ENCODE measurements around the gene CDO1.

The CDO1 gene

DNA sequence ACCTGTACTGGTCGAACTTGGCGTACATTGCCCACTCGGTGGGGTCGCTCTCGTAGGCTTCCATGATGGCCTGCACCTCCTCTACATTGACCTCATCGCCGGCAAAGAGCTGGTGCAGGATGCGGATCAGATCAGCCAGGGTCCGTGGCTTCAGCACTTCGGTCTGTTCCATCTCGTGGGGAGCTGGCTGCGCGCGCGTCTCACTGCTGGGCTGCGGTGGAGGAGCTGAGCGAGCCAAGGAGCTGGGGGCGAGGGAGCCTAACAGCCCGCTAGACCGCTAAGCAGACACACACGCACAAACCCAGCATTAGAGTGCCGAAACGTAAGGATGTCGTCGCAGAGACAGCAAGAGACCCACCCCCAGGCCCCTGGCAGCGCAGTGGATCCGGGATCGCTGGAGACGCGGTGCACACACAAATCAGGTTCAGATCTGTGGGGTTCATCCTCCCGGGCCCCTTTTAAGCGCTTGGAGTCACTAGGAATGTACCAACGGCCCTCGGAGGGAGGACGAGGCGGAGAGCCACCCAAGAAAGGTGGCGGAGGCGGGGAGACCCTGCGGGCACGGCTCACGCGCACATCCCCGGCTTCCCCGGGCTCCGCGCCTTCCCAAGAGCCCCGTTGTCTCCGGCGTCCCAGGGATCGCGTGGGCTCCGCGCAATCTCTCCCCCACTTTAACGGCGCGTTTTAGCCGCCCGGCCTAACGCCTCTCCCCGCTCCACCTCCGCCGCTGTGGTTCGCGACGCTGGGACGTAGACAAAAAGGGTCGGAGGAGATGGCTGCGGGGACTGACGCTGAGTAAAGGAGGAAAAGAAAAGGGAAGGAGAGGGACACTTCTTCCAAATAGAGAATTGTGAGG, at the start of gene CDO1:
Gene CDO1, minus strand, starts transcription at position 434 of the 856 bp plus-strand sequence. Its CDS starts 262 bp downstream, at position 172.
- no peak within 1 kb of the TSS for H3K27ac Mint-ChIP-seq (ENCODE audit: low read depth)
- DNase-seq (ENCODE audit: low spot score in 2 of 2) = no peak
- no peaks in the 10 kb centered on the region for H3K36me3 Mint-ChIP-seq (ENCODE audit: insufficient read depth)
- peak within 1 kb of the TSS; percentile 57 for H3K4me3 Mint-ChIP-seq
- no peaks in the 10 kb centered on the region for H3K9me3 Mint-ChIP-seq
- H3K4me1 Mint-ChIP-seq = peaks cover 15% of the 10 kb centered on the region
- H3K27me3 Mint-ChIP-seq = peaks cover 100% of the 10 kb centered on the region
- no peak for ATAC-seq (replicated peaks; ENCODE audit: extremely low read depth, poor library complexity, severe bottlenecking)

DNA sequence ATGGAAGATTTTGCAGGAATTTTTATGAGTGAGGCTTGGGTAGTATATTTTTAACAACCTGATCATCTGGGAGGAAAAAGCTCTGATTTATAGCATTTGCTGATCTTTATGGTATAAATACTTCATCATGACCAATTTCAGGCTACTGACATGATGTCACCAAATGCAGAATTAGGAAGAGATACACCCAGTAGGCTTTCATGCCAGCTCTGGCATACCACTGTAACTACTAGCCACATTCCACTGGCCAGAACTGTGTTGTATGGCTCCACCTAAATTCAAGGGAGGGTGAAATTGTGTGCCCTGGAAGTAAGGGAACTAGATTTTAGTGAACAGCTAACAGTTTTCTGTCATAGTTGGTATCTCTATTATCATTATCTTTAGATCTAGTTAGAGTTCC, 42.9 kb upstream of the CDO1 start:
- Mint-ChIP-seq H3K9me3 (no peaks in the 10 kb centered on the region), H3K4me3 (no peak overlapping the region), H3K4me1 (peaks cover 38% of the 10 kb centered on the region), H3K36me3 (ENCODE audit: insufficient read depth) (no peaks in the 10 kb centered on the region), H3K27ac (ENCODE audit: low read depth) (no peak overlapping the region), H3K27me3 (no peaks in the 10 kb centered on the region)
- DNase-seq (ENCODE audit: low spot score in 2 of 2) = no peak
- no peak for ATAC-seq (replicated peaks; ENCODE audit: extremely low read depth, poor library complexity, severe bottlenecking)

DNA sequence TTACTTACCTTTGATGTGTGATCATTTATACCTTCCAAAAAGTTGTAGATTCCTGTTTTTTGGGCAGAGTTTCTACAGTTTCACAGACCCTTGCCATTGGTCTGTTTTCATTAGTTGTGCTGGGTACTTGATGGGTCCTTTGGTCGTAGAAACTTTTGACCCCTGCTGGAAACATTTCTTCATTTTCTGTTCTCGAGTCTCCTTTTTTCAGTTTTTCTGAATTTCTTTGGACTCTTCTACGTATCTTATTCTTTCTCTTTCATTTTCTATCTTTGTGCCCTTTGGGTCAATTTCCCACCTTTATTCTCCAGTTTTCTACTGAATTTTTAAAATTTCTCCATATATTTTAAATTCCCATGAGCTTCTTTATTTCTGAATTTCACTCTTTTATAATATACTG, 41.9 kb upstream of the CDO1 start:
- ATAC-seq (replicated peaks; ENCODE audit: extremely low read depth, poor library complexity, severe bottlenecking) = no peak
- H3K27me3 Mint-ChIP-seq = no peaks in the 10 kb centered on the region
- H3K9me3 Mint-ChIP-seq = no peaks in the 10 kb centered on the region
- H3K27ac Mint-ChIP-seq (ENCODE audit: low read depth) = no peak overlapping the region
- H3K4me1 Mint-ChIP-seq = peaks cover 38% of the 10 kb centered on the region
- DNase-seq (ENCODE audit: low spot score in 2 of 2) = no peak
- no peak overlapping the region for H3K4me3 Mint-ChIP-seq
- H3K36me3 Mint-ChIP-seq (ENCODE audit: insufficient read depth) = no peaks in the 10 kb centered on the region

DNA sequence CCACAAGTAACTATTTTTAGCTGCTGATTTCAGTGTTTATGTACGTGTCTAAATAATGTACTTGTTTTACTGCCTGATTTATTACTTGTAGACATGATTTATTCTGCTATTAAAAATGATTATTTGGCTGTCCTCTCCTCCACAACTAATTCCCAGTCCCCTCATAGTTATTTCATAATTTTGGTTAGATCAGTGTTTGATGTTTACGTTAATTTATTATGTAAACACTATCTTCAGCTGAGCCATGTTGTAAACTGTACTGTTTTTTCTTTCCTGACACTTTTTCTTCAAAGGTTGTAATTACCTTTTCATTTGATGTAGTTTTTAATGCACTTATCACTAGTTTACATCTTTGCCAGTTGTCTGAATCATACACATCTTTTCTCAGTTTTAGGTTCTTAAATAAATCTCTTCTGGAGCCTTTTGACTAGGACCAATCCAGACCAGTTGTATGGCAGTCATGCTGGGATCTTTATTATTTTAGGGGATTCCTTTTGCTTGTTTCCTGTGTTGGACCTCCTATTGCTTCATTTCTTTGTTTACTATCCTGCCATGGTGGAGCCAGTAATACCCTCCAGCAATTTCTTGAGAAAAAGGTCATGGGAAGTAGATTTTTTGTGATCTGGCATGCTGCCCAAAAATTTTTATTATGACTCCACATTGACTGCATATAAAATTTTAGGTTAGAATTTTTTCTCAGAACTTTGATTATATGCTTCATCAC, 41.3 kb upstream of the CDO1 start:
- ATAC-seq (replicated peaks; ENCODE audit: extremely low read depth, poor library complexity, severe bottlenecking) (no peak), DNase-seq (ENCODE audit: low spot score in 2 of 2) (no peak)
- no peaks in the 10 kb centered on the region for H3K27me3 Mint-ChIP-seq
- H3K4me3 Mint-ChIP-seq = no peak overlapping the region
- peaks cover 43% of the 10 kb centered on the region for H3K4me1 Mint-ChIP-seq
- no peaks in the 10 kb centered on the region for H3K36me3 Mint-ChIP-seq (ENCODE audit: insufficient read depth)
- no peaks in the 10 kb centered on the region for H3K9me3 Mint-ChIP-seq
- no peak overlapping the region for H3K27ac Mint-ChIP-seq (ENCODE audit: low read depth)

DNA sequence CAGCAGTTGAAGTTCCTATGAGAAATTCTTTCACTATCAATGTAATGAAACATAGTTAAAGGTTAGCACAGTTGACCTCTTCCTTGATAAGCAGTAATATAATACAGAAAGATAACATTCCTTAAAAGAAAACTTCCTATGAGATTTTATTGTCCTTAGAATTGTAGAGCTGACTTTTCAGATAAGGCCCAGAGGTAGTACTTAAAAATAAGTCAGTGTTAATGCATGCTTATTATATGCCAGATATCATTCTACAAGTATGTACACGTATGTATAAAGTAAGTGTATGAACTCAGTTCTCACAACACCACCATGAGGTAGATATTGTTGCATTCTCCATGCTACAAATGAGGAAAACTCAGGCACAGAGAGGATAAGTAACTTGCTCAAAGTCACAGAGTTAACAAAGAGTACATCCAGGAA, 40.6 kb upstream of the CDO1 start:
- H3K4me1 Mint-ChIP-seq = peaks cover 43% of the 10 kb centered on the region
- no peaks in the 10 kb centered on the region for H3K27me3 Mint-ChIP-seq
- H3K4me3 Mint-ChIP-seq = no peak overlapping the region
- no peak for ATAC-seq (replicated peaks; ENCODE audit: extremely low read depth, poor library complexity, severe bottlenecking)
- no peaks in the 10 kb centered on the region for H3K36me3 Mint-ChIP-seq (ENCODE audit: insufficient read depth)
- H3K27ac Mint-ChIP-seq (ENCODE audit: low read depth) = no peak overlapping the region
- DNase-seq (ENCODE audit: low spot score in 2 of 2) = no peak
- H3K9me3 Mint-ChIP-seq = no peaks in the 10 kb centered on the region

DNA sequence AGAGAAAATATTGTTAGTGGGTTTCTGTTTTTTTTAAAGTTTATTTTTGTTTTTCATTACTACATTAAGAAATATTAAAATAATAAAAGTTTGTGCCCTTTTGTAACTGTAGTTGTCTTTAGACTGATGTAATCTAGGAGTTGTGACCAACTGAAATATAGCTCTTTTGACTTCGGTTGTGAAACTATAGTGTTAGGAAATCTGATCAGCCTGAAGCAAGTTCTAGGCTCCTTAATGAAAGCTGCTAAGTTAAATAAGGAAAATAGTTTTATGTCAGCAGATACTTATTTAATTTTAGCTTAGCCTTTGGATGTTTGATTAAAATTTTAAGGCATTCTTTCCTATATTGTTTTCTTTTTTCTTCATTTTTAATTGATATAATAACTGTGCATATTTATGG, 39.5 kb upstream of the CDO1 start:
- Mint-ChIP-seq H3K36me3 (ENCODE audit: insufficient read depth) (no peaks in the 10 kb centered on the region), H3K27me3 (no peaks in the 10 kb centered on the region), H3K27ac (ENCODE audit: low read depth) (no peak overlapping the region), H3K4me1 (peaks cover 39% of the 10 kb centered on the region), H3K4me3 (no peak overlapping the region), H3K9me3 (no peaks in the 10 kb centered on the region)
- no peak for DNase-seq (ENCODE audit: low spot score in 2 of 2)
- no peak for ATAC-seq (replicated peaks; ENCODE audit: extremely low read depth, poor library complexity, severe bottlenecking)

DNA sequence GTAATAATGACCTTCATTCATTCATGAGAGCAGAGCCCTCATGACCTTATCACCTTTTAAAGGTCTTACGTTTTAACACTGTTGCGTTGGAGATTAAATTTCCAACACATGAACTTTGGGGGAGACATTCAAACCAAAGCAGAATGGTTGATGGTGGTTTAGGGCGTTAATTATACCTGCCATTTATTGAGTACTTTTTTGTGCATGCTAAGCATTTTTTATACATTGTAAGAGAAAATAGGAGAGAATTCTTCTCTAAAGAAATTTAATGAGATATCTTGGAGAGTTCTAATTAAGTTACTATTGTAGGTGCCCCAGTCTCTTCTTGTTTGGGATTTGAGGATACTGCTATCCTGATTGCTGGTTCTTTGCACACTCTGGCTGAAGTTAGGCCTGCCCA, 37.7 kb upstream of the CDO1 start:
- no peak for DNase-seq (ENCODE audit: low spot score in 2 of 2)
- H3K9me3 Mint-ChIP-seq = no peaks in the 10 kb centered on the region

DNA sequence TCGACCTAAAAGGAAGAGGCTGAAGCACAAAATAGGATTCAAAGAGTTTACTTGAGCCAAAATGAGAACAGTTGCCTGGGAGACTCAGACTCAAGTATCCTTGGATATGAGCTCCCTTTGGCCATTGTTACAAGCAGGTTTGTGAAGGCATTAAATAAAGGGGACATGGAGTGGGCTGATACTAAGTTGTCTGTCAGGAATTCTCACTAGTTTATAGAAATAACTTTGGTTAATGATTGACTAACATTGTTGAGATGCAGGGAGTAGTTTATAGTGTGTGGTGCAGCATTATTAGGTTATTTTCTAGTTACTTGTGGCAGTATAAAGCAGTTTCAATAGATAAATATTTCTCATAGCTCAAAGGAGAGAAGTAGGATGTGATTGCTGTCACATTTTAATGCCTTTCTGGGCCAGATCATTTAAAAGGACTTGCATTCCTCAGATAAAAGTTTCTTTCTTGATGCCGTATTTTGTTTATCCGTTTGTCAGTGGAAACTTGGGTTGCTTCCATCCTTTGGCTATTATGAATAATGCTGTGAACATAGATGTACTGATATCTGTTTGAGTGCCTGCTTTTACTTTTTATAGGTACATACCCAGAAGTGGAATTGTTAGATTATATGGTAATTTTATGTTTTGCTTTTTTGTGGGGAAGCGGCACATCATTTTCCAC, 34.4 kb upstream of the CDO1 start:
- DNase-seq (ENCODE audit: low spot score in 2 of 2) = no peak
- no peak for ATAC-seq (replicated peaks; ENCODE audit: extremely low read depth, poor library complexity, severe bottlenecking)
- no peaks in the 10 kb centered on the region for H3K27me3 Mint-ChIP-seq

More for the DNA sequence above, 37.7 kb upstream of the CDO1 start:
- Mint-ChIP-seq H3K4me3 (no peak overlapping the region), H3K36me3 (ENCODE audit: insufficient read depth) (no peaks in the 10 kb centered on the region), H3K27ac (ENCODE audit: low read depth) (no peak overlapping the region), H3K4me1 (peaks cover 51% of the 10 kb centered on the region), H3K27me3 (no peaks in the 10 kb centered on the region)
- no peak for ATAC-seq (replicated peaks; ENCODE audit: extremely low read depth, poor library complexity, severe bottlenecking)

DNA sequence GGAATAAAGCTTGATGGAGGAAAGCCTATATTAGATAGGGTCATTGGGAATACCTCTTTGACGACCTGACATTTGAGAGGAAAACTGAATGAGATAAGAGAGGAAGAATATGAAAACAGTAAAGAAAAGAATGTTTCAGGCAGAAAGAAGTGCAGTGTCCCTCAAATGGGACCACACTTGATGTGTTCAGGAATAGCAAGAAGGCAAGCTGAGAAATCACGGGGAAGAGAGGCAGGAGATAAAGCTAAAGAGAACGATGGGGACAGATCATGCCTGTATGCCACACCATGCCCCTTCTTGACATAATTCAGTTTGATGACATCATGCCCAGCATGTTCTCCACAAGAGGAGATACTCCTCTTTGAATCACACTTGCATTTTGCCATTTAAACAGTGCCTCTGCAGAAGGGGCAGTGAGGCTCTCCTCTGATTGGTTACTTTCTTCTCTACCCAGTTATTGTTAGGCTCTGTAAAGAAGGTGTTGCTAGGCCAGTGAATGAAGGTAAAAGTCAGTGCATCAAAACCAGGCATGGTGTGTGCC, 32.9 kb upstream of the CDO1 start:
- Mint-ChIP-seq H3K4me3 (no peak overlapping the region), H3K27me3 (no peaks in the 10 kb centered on the region), H3K4me1 (peaks cover 44% of the 10 kb centered on the region), H3K36me3 (ENCODE audit: insufficient read depth) (no peaks in the 10 kb centered on the region), H3K9me3 (no peaks in the 10 kb centered on the region), H3K27ac (ENCODE audit: low read depth) (no peak overlapping the region)
- ATAC-seq (replicated peaks; ENCODE audit: extremely low read depth, poor library complexity, severe bottlenecking) = no peak
- DNase-seq (ENCODE audit: low spot score in 2 of 2) = no peak

More for the DNA sequence above, 34.4 kb upstream of the CDO1 start:
- H3K4me3 Mint-ChIP-seq = no peak overlapping the region
- no peak overlapping the region for H3K27ac Mint-ChIP-seq (ENCODE audit: low read depth)
- no peaks in the 10 kb centered on the region for H3K9me3 Mint-ChIP-seq
- no peaks in the 10 kb centered on the region for H3K36me3 Mint-ChIP-seq (ENCODE audit: insufficient read depth)
- peaks cover 37% of the 10 kb centered on the region for H3K4me1 Mint-ChIP-seq

DNA sequence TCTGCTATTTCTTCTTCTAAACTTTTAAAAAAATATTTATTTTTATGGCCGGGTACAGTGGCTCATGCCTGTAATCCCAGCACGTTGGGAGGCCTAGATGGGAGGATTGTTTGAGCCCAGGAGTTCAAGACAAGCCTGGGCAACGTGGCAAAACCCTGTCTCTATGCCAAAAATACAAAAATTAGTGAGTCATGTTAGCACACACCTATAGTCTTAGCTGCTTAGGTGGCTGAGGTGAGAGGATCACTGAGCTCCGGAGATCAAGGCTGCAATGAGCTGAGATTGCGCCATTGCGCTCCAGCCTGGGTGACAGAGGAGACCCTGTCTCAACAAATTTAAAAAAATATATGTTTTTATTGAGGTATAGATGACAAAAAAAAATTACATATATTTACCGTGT, 30.8 kb upstream of the CDO1 start:
- Mint-ChIP-seq H3K27me3 (no peaks in the 10 kb centered on the region), H3K4me1 (peaks cover 50% of the 10 kb centered on the region), H3K27ac (ENCODE audit: low read depth) (no peak overlapping the region), H3K9me3 (no peaks in the 10 kb centered on the region), H3K4me3 (no peak overlapping the region), H3K36me3 (ENCODE audit: insufficient read depth) (peaks cover 7% of the 10 kb centered on the region)
- DNase-seq (ENCODE audit: low spot score in 2 of 2) (no peak), ATAC-seq (replicated peaks; ENCODE audit: extremely low read depth, poor library complexity, severe bottlenecking) (no peak)

DNA sequence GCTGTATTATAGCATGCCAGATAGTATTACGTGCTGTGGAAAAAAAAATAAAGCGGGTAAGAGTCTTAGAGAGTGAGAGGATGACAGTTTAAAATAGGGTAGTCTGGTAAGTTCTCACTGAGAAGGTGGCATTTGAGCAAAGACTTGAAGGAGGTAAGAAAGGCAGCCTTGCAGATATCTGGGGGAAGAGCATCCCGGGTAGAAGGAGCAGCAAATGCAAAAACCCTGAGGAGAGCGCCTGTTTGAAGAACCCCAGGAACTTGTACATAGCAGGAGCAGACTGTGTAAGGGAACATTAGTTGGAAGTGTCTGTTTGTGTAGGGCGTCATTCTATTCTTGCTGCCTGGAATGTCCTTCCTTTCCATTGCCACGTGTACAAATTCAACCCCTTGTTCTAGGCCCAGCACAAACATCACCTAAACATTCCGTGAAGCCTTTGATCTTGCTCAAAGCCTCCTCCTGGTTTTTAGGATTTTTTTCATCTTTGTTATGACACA, 27.9 kb upstream of the CDO1 start:
- Mint-ChIP-seq H3K4me3 (peak overlapping the region; percentile 46), H3K9me3 (no peaks in the 10 kb centered on the region), H3K4me1 (peaks cover 47% of the 10 kb centered on the region), H3K27ac (ENCODE audit: low read depth) (peak overlapping the region; percentile 54), H3K36me3 (ENCODE audit: insufficient read depth) (peaks cover 14% of the 10 kb centered on the region), H3K27me3 (no peaks in the 10 kb centered on the region)
- ATAC-seq (replicated peaks; ENCODE audit: extremely low read depth, poor library complexity, severe bottlenecking) = no peak
- DNase-seq (ENCODE audit: low spot score in 2 of 2) = no peak

DNA sequence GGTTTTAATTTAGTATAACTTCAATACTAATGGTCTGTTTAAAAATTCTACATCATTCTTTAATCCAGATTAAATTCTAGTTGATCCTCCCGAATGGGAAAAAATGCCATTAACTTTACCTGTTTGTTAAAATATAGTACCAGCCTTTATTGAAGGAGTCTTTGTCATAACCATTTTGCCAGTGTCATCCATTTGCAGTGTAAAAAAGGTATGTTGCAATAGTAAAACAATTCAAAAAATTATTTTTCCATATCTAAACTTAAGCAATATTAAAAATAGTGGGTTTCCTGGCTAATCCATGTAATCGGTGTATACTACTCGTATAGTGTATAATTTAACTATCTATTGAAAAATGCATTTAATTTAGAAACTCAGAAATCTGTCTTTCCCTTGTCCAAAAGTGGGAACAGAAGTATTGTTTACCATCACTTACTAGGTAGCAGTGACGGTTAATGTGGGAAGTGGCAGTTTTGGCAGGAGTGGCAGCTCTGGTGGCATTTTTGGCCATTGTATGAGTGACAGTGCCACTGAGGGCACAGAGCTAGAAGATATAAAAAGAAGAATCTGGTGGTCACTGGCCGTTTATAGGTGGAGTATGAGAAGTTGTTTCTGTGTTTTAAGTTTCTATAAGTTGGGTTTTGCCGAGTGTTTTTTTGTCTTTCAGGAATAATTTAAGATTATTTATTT, 27.1 kb upstream of the CDO1 start:
- H3K36me3 Mint-ChIP-seq (ENCODE audit: insufficient read depth) = peaks cover 18% of the 10 kb centered on the region
- H3K27me3 Mint-ChIP-seq = no peaks in the 10 kb centered on the region
- DNase-seq (ENCODE audit: low spot score in 2 of 2) (no peak), ATAC-seq (replicated peaks; ENCODE audit: extremely low read depth, poor library complexity, severe bottlenecking) (no peak)
- H3K27ac Mint-ChIP-seq (ENCODE audit: low read depth) = peak overlapping the region; percentile 54
- peak overlapping the region; percentile 97 for H3K4me3 Mint-ChIP-seq
- peaks cover 46% of the 10 kb centered on the region for H3K4me1 Mint-ChIP-seq
- H3K9me3 Mint-ChIP-seq = no peaks in the 10 kb centered on the region

Data from central memory CD8-positive, alpha-beta T cell (primary cell).